Body of pancreas (tissue), 4 donors: Measurements from ENCODE around the gene GEMIN2. TPM values are rescaled to one million over a fixed set of nuclear protein-coding genes. Genes with fewer than 3 reads are reported as not detected.
"Not testable (repeated sequence)": the region's sequence is repeated elsewhere in the genome, so short reads cannot be mapped to it uniquely, and the experiment has no call there.

ENCODE experiments used
- ATAC-seq: fragments of 150-250 bp; one replicate; pipeline ENCODE4 v1.9.1; 2016
- DNase-seq, 4 donors: peaks; one replicate each; pipeline ENCODE4 v3.0.0-alpha.2; 2019
- H3K27ac ChIP-seq, 4 donors: fragments of 200-600 bp; sonication (generic); 1 replicate in 3 of 4; 2 replicates in 1 of 4; pipeline versions ENCODE4 v1.5.1 to v1.6.1; 2016 to 2019; ENCODE audit warnings: mild to moderate bottlenecking in 1 of 4, mixed read lengths in 1 of 4, moderate library complexity in 1 of 4
- H3K27me3 ChIP-seq, 2 donors: fragments of 200-600 bp; sonication (generic); one replicate each; pipeline ENCODE4 v1.6.0; 2016; ENCODE audit warnings: mild to moderate bottlenecking in 1 of 2
- H3K36me3 ChIP-seq, 2 donors: fragments of 200-600 bp; sonication (generic); replicated peaks in 1 of 2; 2 replicates each; pipeline ENCODE4 v1.5.1; 2016; ENCODE audit warnings: low read depth in 2 of 2; ENCODE audit not compliant: insufficient read depth in 1 of 2
- H3K4me1 ChIP-seq: fragments of 200-600 bp; sonication (generic); one replicate; pipeline ENCODE4 v1.6.0; 2016
- H3K4me3 ChIP-seq, 2 donors: fragments of 200-600 bp; sonication (generic); 1 replicate in 1 of 2; 2 replicates in 1 of 2; pipeline ENCODE4 v1.5.1; 2016 to 2019
- H3K9me3 ChIP-seq, 3 donors: fragments of 200-600 bp; sonication (generic); 1 replicate in 2 of 3; 2 replicates in 1 of 3; pipeline ENCODE4 v1.5.1; 2016
- POLR2A ChIP-seq, 3 donors: fragments of 450-650 bp; IDR thresholded peaks; one replicate each; pipeline ENCODE4 v1.6.1; 2016; ENCODE audit warnings: antibody characterized with exemption in 3 of 3, mild to moderate bottlenecking in 2 of 3
- WGBS, 2 donors: methylation state at CpG; one replicate each; pipeline ENCODE4 v1.1.5; 2017; 5-methylcytosine and 5-hydroxymethylcytosine counted together
- intact Hi-C: fragments of 100-400 bp; cut with DNase I; formaldehyde crosslinking; loops from one replicate; pipeline ENCODE4 v1.15.1; 2023
- total RNA-seq, 2 donors: library from RNA; depleted of rRNA; stranded (reverse); fragments of >200 nt; gene quantifications; one replicate each; pipeline ENCODE4 v1.1.0, GENCODE V29; 2016
- TF ChIP-seq, protein P1 (sequence below), 7 experiments: fragments of 450-650 bp in 4 of 7; fragments of 200-600 bp in 3 of 7; sonication (generic) in 3 of 7; IDR thresholded peaks; one replicate each; pipeline ENCODE4 v1.5.1; 2016 to 2019; ENCODE audit warnings: antibody characterized with exemption in 7 of 7

The GEMIN2 gene
- total RNA-seq, 2 donors from 2014 or later: 2.3 to 11.4 TPM

DNA sequence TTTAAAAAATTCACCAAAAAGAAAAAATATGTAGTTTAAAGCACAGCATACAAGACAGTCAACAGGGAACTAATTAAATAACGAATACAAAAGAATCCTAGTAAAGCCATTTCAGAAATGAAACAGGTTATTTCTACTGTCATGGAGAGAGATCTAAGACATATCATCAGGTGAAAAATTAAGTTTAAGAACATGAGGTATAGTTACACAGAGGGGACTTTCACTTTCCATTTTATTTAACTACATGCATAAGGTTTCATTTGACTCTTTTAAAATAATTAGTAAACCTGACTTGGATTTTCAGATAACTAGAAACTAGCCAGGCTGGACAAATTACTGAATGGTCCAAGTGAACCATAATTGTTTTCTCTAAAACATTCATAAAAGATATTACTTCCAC lies 22.4 kb upstream of the GEMIN2 start:
- no peak for TF ChIP-seq POLR2A (IDR thresholded peaks at IDR 0.05)
- TF ChIP-seq, protein P1, sequence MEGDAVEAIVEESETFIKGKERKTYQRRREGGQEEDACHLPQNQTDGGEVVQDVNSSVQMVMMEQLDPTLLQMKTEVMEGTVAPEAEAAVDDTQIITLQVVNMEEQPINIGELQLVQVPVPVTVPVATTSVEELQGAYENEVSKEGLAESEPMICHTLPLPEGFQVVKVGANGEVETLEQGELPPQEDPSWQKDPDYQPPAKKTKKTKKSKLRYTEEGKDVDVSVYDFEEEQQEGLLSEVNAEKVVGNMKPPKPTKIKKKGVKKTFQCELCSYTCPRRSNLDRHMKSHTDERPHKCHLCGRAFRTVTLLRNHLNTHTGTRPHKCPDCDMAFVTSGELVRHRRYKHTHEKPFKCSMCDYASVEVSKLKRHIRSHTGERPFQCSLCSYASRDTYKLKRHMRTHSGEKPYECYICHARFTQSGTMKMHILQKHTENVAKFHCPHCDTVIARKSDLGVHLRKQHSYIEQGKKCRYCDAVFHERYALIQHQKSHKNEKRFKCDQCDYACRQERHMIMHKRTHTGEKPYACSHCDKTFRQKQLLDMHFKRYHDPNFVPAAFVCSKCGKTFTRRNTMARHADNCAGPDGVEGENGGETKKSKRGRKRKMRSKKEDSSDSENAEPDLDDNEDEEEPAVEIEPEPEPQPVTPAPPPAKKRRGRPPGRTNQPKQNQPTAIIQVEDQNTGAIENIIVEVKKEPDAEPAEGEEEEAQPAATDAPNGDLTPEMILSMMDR (IDR thresholded peaks at IDR 0.05): no peak
- Histone ChIP-seq H3K27me3 (no peaks in the 10 kb centered on the region), H3K27ac (no peak overlapping the region), H3K4me3 (no peak overlapping the region), H3K4me1 (no peaks in the 10 kb centered on the region), H3K9me3 (no peaks in the 10 kb centered on the region), H3K36me3 (peaks cover 4 to 19% of the 10 kb centered on the region in 2 donors)
- intact Hi-C loops: no loop called here
- ATAC-seq: no peak
- no peak for DNase-seq
- WGBS, 2 donors: 67 to 95% methylated on average over 1 of the region's 1 CpG

DNA sequence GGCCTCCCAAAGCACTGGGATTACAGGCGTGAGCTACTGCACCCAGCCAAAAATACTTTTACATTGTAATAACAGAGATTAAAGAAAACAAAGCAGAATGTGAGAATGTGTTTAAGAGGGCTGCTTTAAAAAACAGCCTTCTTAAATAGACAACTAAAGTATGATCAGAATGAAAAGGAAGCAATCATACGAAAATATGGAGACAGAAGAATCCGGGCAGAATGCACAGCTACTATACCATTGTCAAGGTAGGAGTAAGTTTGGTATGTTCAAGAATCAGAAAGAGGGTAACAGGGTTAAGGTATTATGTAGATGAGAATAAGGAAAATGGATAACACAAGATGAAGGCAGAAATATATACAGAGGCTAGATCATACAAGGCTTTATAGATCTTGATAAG lies 19.6 kb upstream of the GEMIN2 start:
- Histone ChIP-seq H3K9me3 (no peaks in the 10 kb centered on the region), H3K4me1 (peaks cover 5% of the 10 kb centered on the region), H3K4me3 (no peak overlapping the region), H3K27me3 (no peaks in the 10 kb centered on the region), H3K27ac (no peak overlapping the region), H3K36me3 (peaks cover 4 to 16% of the 10 kb centered on the region in 2 donors)
- DNase-seq (no peak), ATAC-seq (no peak)
- intact Hi-C loops: no loop called here
- TF ChIP-seq, protein P1 (IDR thresholded peaks at IDR 0.05): no peak
- TF ChIP-seq POLR2A (IDR thresholded peaks at IDR 0.05): no peak
- whole genome bisulfite sequencing, 2 donors: 84 to 99% methylated on average over 3 of the region's 3 CpGs

DNA sequence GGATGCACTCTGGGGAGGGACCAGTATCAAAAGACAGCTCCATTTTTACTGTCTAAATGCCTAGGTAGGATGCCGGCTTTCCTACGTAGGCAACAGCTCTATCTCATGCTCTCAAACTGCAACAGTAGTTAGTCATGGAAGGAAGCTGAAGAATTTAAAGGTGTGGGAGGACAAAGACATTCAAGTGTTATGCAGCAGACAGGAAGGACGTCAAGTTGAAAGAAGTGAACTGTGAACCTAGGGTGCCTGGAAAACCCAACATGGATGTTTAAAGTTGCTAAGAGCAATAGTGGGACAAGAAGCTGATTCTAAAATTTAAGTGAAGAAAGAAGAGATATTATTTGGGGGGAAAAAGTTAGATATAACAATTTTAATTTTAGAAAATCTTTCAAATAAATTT lies 17.0 kb upstream of the GEMIN2 start:
- no peak for ATAC-seq
- H3K27me3 ChIP-seq: no peaks in the 10 kb centered on the region
- no peak overlapping the region for H3K27ac ChIP-seq
- WGBS, 2 donors: 50 to 54% methylated on average over 3 of the region's 3 CpGs
- DNase-seq: no peak
- TF ChIP-seq, protein P1 (IDR thresholded peaks at IDR 0.05): no peak
- no peak for TF ChIP-seq POLR2A (IDR thresholded peaks at IDR 0.05)
- H3K4me1 ChIP-seq: peaks cover 27% of the 10 kb centered on the region
- H3K36me3 ChIP-seq: peaks cover 0 to 6% of the 10 kb centered on the region in 2 donors
- intact Hi-C loops: no loop called here
- H3K4me3 ChIP-seq: no peak overlapping the region
- no peaks in the 10 kb centered on the region for H3K9me3 ChIP-seq

DNA sequence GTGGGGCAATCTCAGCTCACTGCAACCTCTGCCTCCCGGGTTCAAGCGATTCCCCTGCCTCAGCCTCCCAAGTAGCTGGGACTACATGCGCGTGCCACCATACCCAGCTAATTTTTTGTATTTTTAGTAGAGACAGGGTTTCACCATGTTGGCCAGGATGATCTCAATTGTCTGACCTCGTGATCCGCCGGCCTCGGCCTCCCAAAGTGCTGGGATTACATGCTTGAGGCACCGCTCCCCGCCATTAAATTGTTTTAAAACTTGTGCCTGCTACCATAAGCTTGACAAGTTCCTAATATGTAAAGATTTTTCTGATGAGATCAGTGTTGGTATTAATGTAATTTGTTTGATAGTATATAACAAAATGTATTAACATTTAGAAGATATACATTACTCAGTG lies 14.9 kb upstream of the GEMIN2 start:
- H3K9me3 ChIP-seq, DNase-seq, intact Hi-C loops, H3K27me3 ChIP-seq, H3K27ac ChIP-seq, H3K4me3 ChIP-seq, H3K36me3 ChIP-seq, ATAC-seq: not testable (repeated sequence)
- 93 to 97% methylated on average over 10 of the region's 10 CpGs for whole genome bisulfite sequencing, 2 donors
- H3K4me1 ChIP-seq: peaks cover 34% of the 10 kb centered on the region

DNA sequence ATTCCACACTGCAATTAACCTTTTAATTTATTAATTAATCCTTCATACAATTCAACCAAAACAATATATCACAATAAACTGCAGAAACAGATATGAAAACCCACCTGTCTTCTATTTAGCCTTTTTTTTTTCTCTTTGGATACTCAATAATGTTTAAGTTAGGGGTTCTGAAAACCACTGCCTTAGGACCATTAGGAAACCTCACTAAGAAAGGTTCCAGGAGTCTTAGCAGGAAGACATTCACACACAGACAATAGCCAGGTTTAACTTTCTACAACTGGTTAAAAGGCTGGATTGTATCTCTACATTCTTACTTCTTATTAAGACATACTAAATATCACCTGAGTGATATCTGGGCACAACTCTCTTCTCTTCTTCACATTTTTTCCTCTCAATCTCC lies 14.4 kb upstream of the GEMIN2 start:
- intact Hi-C loops: no loop called here
- Histone ChIP-seq H3K9me3 (no peaks in the 10 kb centered on the region), H3K27me3 (no peaks in the 10 kb centered on the region), H3K27ac (no peak overlapping the region), H3K36me3 (peaks cover 0 to 2% of the 10 kb centered on the region in 2 donors), H3K4me3 (no peak overlapping the region), H3K4me1 (peaks cover 38% of the 10 kb centered on the region)
- ATAC-seq (no peak), DNase-seq (no peak)
- TF ChIP-seq, protein P1 (IDR thresholded peaks at IDR 0.05): no peak
- no peak for TF ChIP-seq POLR2A (IDR thresholded peaks at IDR 0.05)
